Esophagus squamous epithelium (tissue), 5 donors: ENCODE results near the gene POLR3F. TPM values are rescaled to one million over a fixed set of nuclear protein-coding genes. Genes with fewer than 3 reads are reported as not detected.

Experiments used
- DNase-seq: peaks from one replicate; lab custom pipeline; 2025; lab: John Stamatoyannopoulos, UW
- H3K27ac ChIP-seq, 4 donors: fragments of 200-600 bp; sonication (generic); one replicate each; pipeline ENCODE4 v1.5.1; 2016 to 2019; ENCODE audit warnings: mild to moderate bottlenecking in 1 of 4
- H3K27me3 ChIP-seq, 4 donors: fragments of 200-600 bp; sonication (generic); 1 replicate in 3 of 4; 2 replicates in 1 of 4; pipeline versions ENCODE4 v1.5.1 to v1.6.0; 2017 to 2021; ENCODE audit warnings: antibody characterized with exemption in 1 of 4
- H3K36me3 ChIP-seq, 3 donors: fragments of 200-600 bp; sonication (generic); one replicate each; pipeline ENCODE4 v1.5.1; 2016 to 2019
- H3K4me1 ChIP-seq, 3 donors: fragments of 200-600 bp; sonication (generic); one replicate each; pipeline ENCODE4 v1.5.1; 2017 to 2019
- H3K4me3 ChIP-seq, 4 donors: fragments of 200-600 bp; sonication (generic); 1 replicate in 3 of 4; 2 replicates in 1 of 4; pipeline ENCODE4 v1.5.1; 2016 to 2019; ENCODE audit warnings: mild to moderate bottlenecking in 2 of 4, moderate library complexity in 1 of 4
- H3K9me3 ChIP-seq, 3 donors: fragments of 200-600 bp; sonication (generic); one replicate each; pipeline ENCODE4 v1.5.1; 2016 to 2019
- CTCF ChIP-seq, 6 experiments: fragments of 450-650 bp in 4 of 6; fragments of 200-600 bp in 2 of 6; sonication (generic) in 2 of 6; IDR thresholded peaks; one replicate each; pipeline ENCODE4 v1.5.1; 2016 to 2019; ENCODE audit warnings: antibody characterized with exemption in 6 of 6, mild to moderate bottlenecking in 4 of 6, moderate library complexity in 4 of 6
- POLR2A ChIP-seq, 4 donors: fragments of 450-650 bp; IDR thresholded peaks; one replicate each; pipeline ENCODE4 v1.6.1; 2017; ENCODE audit warnings: antibody characterized with exemption in 4 of 4, mild to moderate bottlenecking in 4 of 4, moderate library complexity in 3 of 4
- WGBS, 2 donors: methylation state at CpG; one replicate each; pipeline ENCODE4 v1.1.5; 2018; 5-methylcytosine and 5-hydroxymethylcytosine counted together
- intact Hi-C: fragments of 100-400 bp; cut with DNase I; formaldehyde crosslinking; loops from one replicate; pipeline ENCODE4 v1.15.0; 2022
- total RNA-seq, 4 donors: library from RNA; depleted of rRNA; stranded (reverse); fragments of >200 nt; gene quantifications; one replicate each; pipeline ENCODE4 v1.1.0, GENCODE V29; 2016
- donor health status: DM: yes; HTN: yes; CAD: no.

Gene POLR3F
- total RNA-seq, 4 donors from 2014 or later: 5.1 to 9.2 (median 6.9) TPM

- Histone ChIP-seq H3K27ac (no peak overlapping the region), H3K36me3 (no peaks in the 10 kb centered on the region), H3K4me1 (no peaks in the 10 kb centered on the region), H3K9me3 (no peaks in the 10 kb centered on the region), H3K4me3 (no peak overlapping the region), H3K27me3 (no peaks in the 10 kb centered on the region)
- intact Hi-C loops: no loop called here
- DNase-seq: no peak
- WGBS, 2 donors: 79 to 83% methylated on average over 3 of the region's 3 CpGs
- TF ChIP-seq POLR2A (IDR thresholded peaks at IDR 0.05) (no peak), CTCF (IDR thresholded peaks at IDR 0.05) (no peak)
These were observed 10.6 kb upstream of the POLR3F start for GRCh38 chr20:18456600-18456999.

GRCh38 chr20:18465536-18466200 lies 1.5 kb upstream of the POLR3F start:
- DNase-seq: no peak
- intact Hi-C loops: no loop called here

GRCh38 chr20:18466574-18466893 lies 656 bp upstream of the POLR3F start:
- H3K9me3 ChIP-seq: no peaks in the 10 kb centered on the region
- no peaks in the 10 kb centered on the region for H3K27me3 ChIP-seq
- TF ChIP-seq CTCF (IDR thresholded peaks at IDR 0.05) (no peak), POLR2A (IDR thresholded peaks at IDR 0.05) (no peak)
- H3K4me1 ChIP-seq: peaks cover 0 to 33% (median 10%) of the 10 kb centered on the region in 3 donors
- intact Hi-C loops: no loop called here
- peaks cover 0 to 26% (median 0%) of the 10 kb centered on the region in 3 donors for H3K36me3 ChIP-seq
- WGBS, 2 donors: 0% methylated on average over 7 to 15 of the region's 15 CpGs
- H3K4me3 ChIP-seq: peak overlapping the region; percentile 74 to 98 (median 82)
- peak overlapping the region; percentile 74 to 91 (median 88) for H3K27ac ChIP-seq
- DNase-seq: no peak

More at GRCh38 chr20:18465536-18466200, 1.5 kb upstream of the POLR3F start:
- Histone ChIP-seq H3K36me3 (peaks cover 0 to 17% (median 0%) of the 10 kb centered on the region in 3 donors), H3K4me3 (no peak overlapping the region), H3K4me1 (peaks cover 0 to 33% (median 10%) of the 10 kb centered on the region in 3 donors), H3K27me3 (no peaks in the 10 kb centered on the region), H3K27ac (no peak overlapping the region), H3K9me3 (no peaks in the 10 kb centered on the region)
- 51 to 58% methylated on average over 6 of the region's 6 CpGs for WGBS, 2 donors
- no peak for TF ChIP-seq POLR2A (IDR thresholded peaks at IDR 0.05)

DNA sequence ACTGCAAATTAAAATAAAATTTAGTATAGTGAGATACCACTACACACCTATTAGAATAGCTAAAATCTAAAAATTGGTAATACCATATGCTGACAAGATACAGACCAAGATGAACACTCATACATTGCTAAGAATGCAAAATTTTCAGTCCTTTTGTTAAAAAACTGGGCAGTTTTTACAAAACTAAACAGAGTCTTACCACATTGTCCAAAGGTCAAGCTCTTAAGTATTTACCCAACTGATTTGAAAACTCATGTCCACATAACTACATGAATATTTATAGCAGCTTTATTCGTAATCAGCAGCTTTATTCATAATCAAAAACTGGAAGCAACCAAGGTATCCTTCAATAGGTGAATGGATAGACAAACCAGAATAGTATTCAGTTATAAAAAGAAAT lies 10.0 kb downstream of the POLR3F start:
- 96 to 100% methylated on average over 1 of the region's 1 CpG for WGBS, 2 donors
- DNase-seq: no peak
- intact Hi-C loops: no loop called here
- H3K36me3 ChIP-seq: peaks cover 6 to 96% (median 17%) of the 10 kb centered on the region in 3 donors
- TF ChIP-seq CTCF (IDR thresholded peaks at IDR 0.05) (no peak), POLR2A (IDR thresholded peaks at IDR 0.05) (no peak)
- H3K27ac ChIP-seq: no peak overlapping the region
- no peaks in the 10 kb centered on the region for H3K27me3 ChIP-seq
- no peaks in the 10 kb centered on the region for H3K9me3 ChIP-seq
- H3K4me1 ChIP-seq: no peaks in the 10 kb centered on the region
- no peak overlapping the region for H3K4me3 ChIP-seq

GRCh38 chr20:18477821-18478220 lies 10.6 kb downstream of the POLR3F start:
- peaks cover 6 to 98% (median 21%) of the 10 kb centered on the region in 3 donors for H3K36me3 ChIP-seq
- WGBS, 2 donors: 75 to 92% methylated on average over 1 of the region's 1 CpG
- intact Hi-C loops: no loop called here
- TF ChIP-seq CTCF (IDR thresholded peaks at IDR 0.05) (no peak), POLR2A (IDR thresholded peaks at IDR 0.05) (no peak)
- no peak for DNase-seq
- no peaks in the 10 kb centered on the region for H3K9me3 ChIP-seq
- H3K4me1 ChIP-seq: no peaks in the 10 kb centered on the region
- H3K4me3 ChIP-seq: no peak overlapping the region
- no peak overlapping the region for H3K27ac ChIP-seq
- no peaks in the 10 kb centered on the region for H3K27me3 ChIP-seq
